Activated naive CD8-positive, alpha-beta T cell treated with anti-CD3 and anti-CD28 coated beads, Interleukin-2, amount 10 ng/mL, durations not matched to agents 7 days and 5 days (primary cell): Measurements from ENCODE around the gene UBAP2L. TPM values are rescaled to one million over a fixed set of nuclear protein-coding genes. Genes with fewer than 3 reads are reported as not detected.
"Not testable (repeated sequence)": the region's sequence is repeated elsewhere in the genome, so short reads cannot be mapped to it uniquely, and the experiment has no call there.

Experiments
- ATAC-seq: fragments of 150-1000 bp; cut with Tn5 transposase; one replicate; pipeline ENCODE4 v1.10.0; 2021; ENCODE audit warnings: low read depth, moderate library complexity
- POLR2A ChIA-PET: fragments of 350-600 bp; sonication (Branson Sonifier 250); formaldehyde crosslinking; loops from one replicate; lab custom pipeline; 2021; ENCODE audit warnings: antibody characterized with exemption; lab: Charles Lee
- DNase-seq: peaks from one replicate; pipeline ENCODE4 v3.0.0; 2021
- H3K27ac Mint-ChIP-seq: one replicate; pipeline ENCODE4 v1.8.0; 2022; ENCODE audit warnings: mild to moderate bottlenecking, mixed read lengths
- H3K27me3 Mint-ChIP-seq: one replicate; pipeline ENCODE4 v1.8.0; 2022; ENCODE audit warnings: mild to moderate bottlenecking, moderate library complexity, mixed read lengths
- H3K36me3 Mint-ChIP-seq: one replicate; pipeline ENCODE4 v1.8.0; 2021; ENCODE audit warnings: mild to moderate bottlenecking, mixed read lengths
- H3K4me1 Mint-ChIP-seq: one replicate; pipeline ENCODE4 v1.8.0; 2021; ENCODE audit warnings: mixed read lengths
- H3K4me3 Mint-ChIP-seq: one replicate; pipeline ENCODE4 v1.8.0; 2022; ENCODE audit warnings: mild to moderate bottlenecking, moderate library complexity, mixed read lengths
- H3K9me3 Mint-ChIP-seq: one replicate; pipeline ENCODE4 v1.8.0; 2021; ENCODE audit warnings: mixed read lengths
- total RNA-seq, 2 experiments: library from RNA; stranded (reverse); gene quantifications; one replicate each; pipeline ENCODE4 v1.2.3, GENCODE V29; 2021

Gene UBAP2L
- total RNA-seq, 2 experiments from 2014 or later, result 192 to 195 TPM

GRCh38 chr1:154208677-154209388, 11.9 kb upstream of the UBAP2L start:
- no peaks in the 10 kb centered on the region for H3K9me3 Mint-ChIP-seq
- no peak overlapping the region for H3K4me3 Mint-ChIP-seq
- peak overlapping the region; percentile 39 for H3K27ac Mint-ChIP-seq
- H3K27me3 Mint-ChIP-seq, result no peaks in the 10 kb centered on the region
- no peak for DNase-seq
- H3K36me3 Mint-ChIP-seq, result peaks cover 37% of the 10 kb centered on the region
- ATAC-seq, result no peak
- POLR2A ChIA-PET, result no interaction called here
- H3K4me1 Mint-ChIP-seq, result peaks cover 7% of the 10 kb centered on the region

- H3K27ac Mint-ChIP-seq, result no peak overlapping the region
- H3K9me3 Mint-ChIP-seq, result no peaks in the 10 kb centered on the region
- ATAC-seq (no peak), DNase-seq (no peak)
- POLR2A ChIA-PET, result interaction anchor here (1.0 kb wide), 1 partner anchor 13 kb away, joined by 6 read pairs; no protein-coding TSS in a partner anchor
- H3K27me3 Mint-ChIP-seq, result no peaks in the 10 kb centered on the region
- no peak overlapping the region for H3K4me3 Mint-ChIP-seq
- H3K4me1 Mint-ChIP-seq, result peaks cover 9% of the 10 kb centered on the region
- H3K36me3 Mint-ChIP-seq, result peaks cover 29% of the 10 kb centered on the region
Observed at GRCh38 chr1:154212083-154212482, 8.7 kb upstream of the UBAP2L start.

GRCh38 chr1:154213274-154213673, 7.5 kb upstream of the UBAP2L start:
- Mint-ChIP-seq H3K9me3 (no peaks in the 10 kb centered on the region), H3K27me3 (no peaks in the 10 kb centered on the region), H3K4me1 (peaks cover 19% of the 10 kb centered on the region), H3K36me3 (peaks cover 36% of the 10 kb centered on the region), H3K27ac (no peak overlapping the region), H3K4me3 (no peak overlapping the region)
- DNase-seq, result no peak
- no peak for ATAC-seq
- POLR2A ChIA-PET, result interaction anchor here (1.5 kb wide), 1 partner anchor 121 kb away, joined by 3 read pairs; no protein-coding TSS in a partner anchor

- no peaks in the 10 kb centered on the region for H3K27me3 Mint-ChIP-seq
- peaks cover 2% of the 10 kb centered on the region for H3K9me3 Mint-ChIP-seq
- peaks cover 42% of the 10 kb centered on the region for H3K36me3 Mint-ChIP-seq
- no peak for ATAC-seq
- no peak for DNase-seq
- peak overlapping the region; percentile 88 for H3K4me3 Mint-ChIP-seq
- H3K4me1 Mint-ChIP-seq, result peaks cover 45% of the 10 kb centered on the region
- H3K27ac Mint-ChIP-seq, result peak overlapping the region; percentile 95
- POLR2A ChIA-PET, result interaction anchor here (1.4 to 2.7 kb wide), 2 partner anchors 37 to 123 kb away, joined by 3 to 21 read pairs; no protein-coding TSS in a partner anchor
Observed at GRCh38 chr1:154218545-154218944, 2.2 kb upstream of the UBAP2L start.

- Mint-ChIP-seq H3K4me3 (peak overlapping the region; percentile 88), H3K27ac (peak overlapping the region; percentile 95), H3K27me3 (no peaks in the 10 kb centered on the region), H3K9me3 (peaks cover 2% of the 10 kb centered on the region), H3K36me3 (peaks cover 38% of the 10 kb centered on the region), H3K4me1 (peaks cover 51% of the 10 kb centered on the region)
- no peak for DNase-seq
- no peak for ATAC-seq
- POLR2A ChIA-PET, result interaction anchor here (0.9 to 2.9 kb wide), 5 partner anchors 20 to 389 kb away, joined by 3 to 21 read pairs (median 3); partner anchors contain the start of genes ADAR and RPS27
Observed at GRCh38 chr1:154219541-154219940, 1.2 kb upstream of the UBAP2L start.

DNA sequence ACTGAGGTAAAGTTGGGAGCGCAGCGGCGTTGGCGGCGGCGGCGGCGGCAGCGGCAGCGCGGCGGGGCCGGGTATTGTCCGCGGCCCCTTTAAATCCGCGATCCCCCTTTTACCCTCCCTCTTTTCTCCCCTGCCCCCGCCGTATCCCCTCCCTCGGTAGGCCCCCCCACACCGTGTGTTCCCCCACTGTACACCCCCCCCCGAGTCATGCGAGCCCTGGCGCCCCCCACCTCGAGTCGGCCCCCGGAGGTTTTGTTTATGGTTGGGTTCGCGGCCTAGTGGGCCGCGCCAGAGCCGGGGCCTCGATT, 169 bp downstream of the UBAP2L start:
- H3K4me3 Mint-ChIP-seq, result peak overlapping the region; percentile 88
- peaks cover 45% of the 10 kb centered on the region for H3K36me3 Mint-ChIP-seq
- peak overlapping the region; percentile 95 for H3K27ac Mint-ChIP-seq
- peaks cover 57% of the 10 kb centered on the region for H3K4me1 Mint-ChIP-seq
- ATAC-seq (no peak), DNase-seq (no peak)
- POLR2A ChIA-PET, result interaction anchor here (1.0 to 2.9 kb wide), 10 partner anchors 14 to 298 kb away, joined by 3 to 21 read pairs (median 4); partner anchors contain the start of genes GATAD2B, HAX1 and RPS27
- no peaks in the 10 kb centered on the region for H3K27me3 Mint-ChIP-seq
- H3K9me3 Mint-ChIP-seq, result peaks cover 2% of the 10 kb centered on the region

- Mint-ChIP-seq H3K4me1 (peaks cover 58% of the 10 kb centered on the region), H3K4me3 (peak overlapping the region; percentile 88), H3K27me3 (no peaks in the 10 kb centered on the region), H3K36me3 (peaks cover 47% of the 10 kb centered on the region), H3K27ac (peak overlapping the region; percentile 95), H3K9me3 (peaks cover 2% of the 10 kb centered on the region)
- peak; percentile 37 for ATAC-seq
- POLR2A ChIA-PET, result interaction anchor here (0.6 to 2.9 kb wide), 10 partner anchors 20 to 231 kb away, joined by 3 to 21 read pairs (median 4); partner anchors contain the start of genes HAX1 and RPS27
- peak; percentile 80 for DNase-seq
Observed at GRCh38 chr1:154221278-154222001, 685 bp downstream of the UBAP2L start.

GRCh38 chr1:154222518-154222917, 1.8 kb downstream of the UBAP2L start:
- Mint-ChIP-seq H3K27ac (peak overlapping the region; percentile 95), H3K36me3 (peaks cover 52% of the 10 kb centered on the region)

DNA sequence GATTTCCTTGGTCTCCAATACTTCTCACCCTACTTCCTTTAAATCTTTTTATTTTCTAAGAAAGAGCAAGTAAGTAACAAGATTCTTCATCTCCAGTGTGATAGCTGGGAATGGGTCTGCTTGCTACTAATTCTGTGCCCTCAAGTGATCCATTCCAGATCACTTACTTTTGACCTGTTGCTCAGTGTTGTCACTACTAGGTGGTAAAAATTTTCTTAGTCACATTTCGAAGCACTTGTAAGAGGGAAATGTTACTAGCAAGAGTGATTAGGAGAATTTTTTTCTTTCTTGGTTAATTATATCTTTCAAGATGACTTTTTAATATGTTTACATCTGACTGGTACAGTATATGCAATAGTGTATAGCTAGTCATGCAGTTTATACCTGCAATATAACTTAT, 2.2 kb downstream of the UBAP2L start:
- no peak for DNase-seq
- H3K27ac Mint-ChIP-seq, result peak overlapping the region; percentile 57
- peaks cover 52% of the 10 kb centered on the region for H3K36me3 Mint-ChIP-seq
- POLR2A ChIA-PET, result no interaction called here
- peaks cover 2% of the 10 kb centered on the region for H3K9me3 Mint-ChIP-seq
- no peaks in the 10 kb centered on the region for H3K27me3 Mint-ChIP-seq
- peak overlapping the region; percentile 88 for H3K4me3 Mint-ChIP-seq
- peaks cover 53% of the 10 kb centered on the region for H3K4me1 Mint-ChIP-seq
- no peak for ATAC-seq

More at GRCh38 chr1:154222518-154222917, 1.8 kb downstream of the UBAP2L start:
- H3K4me1 Mint-ChIP-seq, result peaks cover 57% of the 10 kb centered on the region
- peak overlapping the region; percentile 88 for H3K4me3 Mint-ChIP-seq
- ATAC-seq (no peak), DNase-seq (no peak)
- peaks cover 2% of the 10 kb centered on the region for H3K9me3 Mint-ChIP-seq
- POLR2A ChIA-PET, result interaction anchor here (2.9 kb wide), 1 partner anchor 232 kb away, joined by 15 read pairs; the partner anchor contains the start of gene RPS27
- H3K27me3 Mint-ChIP-seq, result no peaks in the 10 kb centered on the region

GRCh38 chr1:154223621-154224020, 2.9 kb downstream of the UBAP2L start:
- DNase-seq, result no peak
- POLR2A ChIA-PET, result no interaction called here
- H3K9me3 Mint-ChIP-seq, result peaks cover 2% of the 10 kb centered on the region
- peaks cover 48% of the 10 kb centered on the region for H3K36me3 Mint-ChIP-seq
- H3K4me3 Mint-ChIP-seq, result peak overlapping the region; percentile 7
- H3K4me1 Mint-ChIP-seq, result peaks cover 46% of the 10 kb centered on the region
- H3K27ac Mint-ChIP-seq, result no peak overlapping the region
- no peaks in the 10 kb centered on the region for H3K27me3 Mint-ChIP-seq
- ATAC-seq, result no peak

- Mint-ChIP-seq H3K4me1 (peaks cover 37% of the 10 kb centered on the region), H3K27ac (no peak overlapping the region), H3K9me3 (peaks cover 2% of the 10 kb centered on the region), H3K27me3 (no peaks in the 10 kb centered on the region), H3K36me3 (peaks cover 43% of the 10 kb centered on the region), H3K4me3 (no peak overlapping the region)
- POLR2A ChIA-PET, result interaction anchor here (0.6 kb wide), 1 partner anchor 111 kb away, joined by 3 read pairs; no protein-coding TSS in a partner anchor
- no peak for ATAC-seq
- DNase-seq, result no peak
Observed at GRCh38 chr1:154225370-154225769, 4.6 kb downstream of the UBAP2L start.

DNA sequence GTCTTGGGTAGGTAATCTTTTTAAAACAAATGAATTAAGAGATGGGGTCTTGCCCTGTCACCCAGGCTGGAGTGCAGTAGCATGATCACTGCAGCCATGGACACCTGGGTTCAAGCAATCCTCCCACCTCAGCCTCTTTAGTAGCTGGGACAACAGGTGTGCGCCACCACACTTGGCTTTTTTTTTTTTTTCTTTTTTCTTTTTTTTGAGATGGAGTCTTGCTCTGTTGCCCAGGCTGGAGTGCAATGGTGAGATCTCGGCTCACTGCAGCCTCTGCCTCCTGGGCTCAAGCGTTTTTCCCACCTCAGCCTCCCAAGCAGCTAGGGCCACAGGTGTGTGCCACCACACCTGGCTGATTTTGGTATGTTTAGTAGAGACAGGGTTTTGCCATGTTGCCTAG, 10.4 kb downstream of the UBAP2L start:
- ATAC-seq, H3K4me3 Mint-ChIP-seq, H3K27me3 Mint-ChIP-seq, H3K27ac Mint-ChIP-seq, H3K9me3 Mint-ChIP-seq, DNase-seq, H3K4me1 Mint-ChIP-seq, POLR2A ChIA-PET: not testable (repeated sequence)
- peaks cover 49% of the 10 kb centered on the region for H3K36me3 Mint-ChIP-seq

DNA sequence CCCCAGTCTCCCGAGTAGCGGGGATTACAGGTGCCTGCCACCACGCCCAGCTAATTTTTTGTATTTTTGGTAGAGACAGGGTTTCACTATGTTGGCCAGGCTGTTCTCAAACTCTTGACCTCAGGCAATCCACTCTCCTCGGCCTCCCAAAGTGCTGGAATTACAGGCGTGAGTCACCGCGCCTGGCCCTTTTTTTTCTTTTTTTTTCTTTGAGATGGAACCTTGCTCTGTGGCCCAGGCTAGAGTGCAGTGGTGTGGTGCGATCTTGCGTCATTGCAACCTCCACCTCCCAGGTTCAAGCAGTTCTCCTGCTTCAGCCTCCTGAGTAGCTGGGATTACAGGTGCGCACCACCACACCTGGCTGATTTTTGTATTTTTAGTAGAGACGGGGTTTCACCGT, 12.4 kb downstream of the UBAP2L start:
- H3K4me1 Mint-ChIP-seq, ATAC-seq, POLR2A ChIA-PET, H3K27ac Mint-ChIP-seq, DNase-seq, H3K9me3 Mint-ChIP-seq, H3K27me3 Mint-ChIP-seq, H3K4me3 Mint-ChIP-seq: not testable (repeated sequence)
- H3K36me3 Mint-ChIP-seq, result peaks cover 43% of the 10 kb centered on the region
